ENCODE data around the gene SPOUT1.

DNA sequence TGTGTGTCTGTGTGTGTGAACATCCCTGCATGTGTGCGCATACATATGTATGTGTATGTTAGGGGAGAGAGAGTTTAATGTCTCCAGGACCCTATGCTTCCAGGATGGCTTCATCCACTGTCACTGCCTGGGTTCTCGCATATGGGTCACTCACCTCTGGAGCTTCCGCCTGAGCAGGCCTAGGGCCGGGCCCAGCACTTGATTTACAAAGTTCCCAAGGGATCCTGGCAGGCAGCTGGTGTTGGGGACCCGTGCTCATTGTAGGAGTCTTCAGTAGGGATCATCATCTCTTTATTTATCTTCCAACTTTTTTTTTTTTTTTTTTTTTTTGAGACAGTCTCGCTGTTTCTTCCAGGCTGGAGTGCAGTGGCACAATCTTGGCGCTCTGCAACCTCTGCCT, 29.5 kb downstream of the SPOUT1 start:
- no peak for TF ChIP-seq EZH2 (IDR thresholded peaks at IDR 0.05; ENCODE audit: borderline replicate concordance, low read depth, low read length, poor library complexity, severe bottlenecking)
- TF ChIP-seq, protein P1, sequence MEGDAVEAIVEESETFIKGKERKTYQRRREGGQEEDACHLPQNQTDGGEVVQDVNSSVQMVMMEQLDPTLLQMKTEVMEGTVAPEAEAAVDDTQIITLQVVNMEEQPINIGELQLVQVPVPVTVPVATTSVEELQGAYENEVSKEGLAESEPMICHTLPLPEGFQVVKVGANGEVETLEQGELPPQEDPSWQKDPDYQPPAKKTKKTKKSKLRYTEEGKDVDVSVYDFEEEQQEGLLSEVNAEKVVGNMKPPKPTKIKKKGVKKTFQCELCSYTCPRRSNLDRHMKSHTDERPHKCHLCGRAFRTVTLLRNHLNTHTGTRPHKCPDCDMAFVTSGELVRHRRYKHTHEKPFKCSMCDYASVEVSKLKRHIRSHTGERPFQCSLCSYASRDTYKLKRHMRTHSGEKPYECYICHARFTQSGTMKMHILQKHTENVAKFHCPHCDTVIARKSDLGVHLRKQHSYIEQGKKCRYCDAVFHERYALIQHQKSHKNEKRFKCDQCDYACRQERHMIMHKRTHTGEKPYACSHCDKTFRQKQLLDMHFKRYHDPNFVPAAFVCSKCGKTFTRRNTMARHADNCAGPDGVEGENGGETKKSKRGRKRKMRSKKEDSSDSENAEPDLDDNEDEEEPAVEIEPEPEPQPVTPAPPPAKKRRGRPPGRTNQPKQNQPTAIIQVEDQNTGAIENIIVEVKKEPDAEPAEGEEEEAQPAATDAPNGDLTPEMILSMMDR (conservative IDR thresholded peaks at IDR 0.05; ENCODE audit: low read depth, low read length) = no peak
